ES-I3 (cell line): ENCODE data around the gene ATP1B1.

Source experiments
- H3K36me3 ChIP-seq: 2 replicates; pipeline ENCODE4 v1.6.1; 2013; ENCODE audit warnings: mild to moderate bottlenecking, low read length, control low read depth, moderate library complexity; ENCODE audit not compliant: insufficient read depth
- H3K4me1 ChIP-seq: 2 replicates; pipeline ENCODE4 v1.6.1; 2013; ENCODE audit warnings: mild to moderate bottlenecking, control low read depth, low read length; ENCODE audit not compliant: insufficient read depth
- H3K9ac ChIP-seq: 2 replicates; pipeline ENCODE4 v1.6.1; 2013; ENCODE audit warnings: low read depth, mild to moderate bottlenecking, low read length, moderate library complexity
- H3K9me3 ChIP-seq: 2 replicates; pipeline ENCODE4 v1.6.1; 2013; ENCODE audit warnings: mild to moderate bottlenecking, low read length, moderate library complexity; ENCODE audit not compliant: control insufficient read depth, insufficient read depth

Gene ATP1B1

GRCh38 chr1:169130683-169131082 lies 24.2 kb downstream of the ATP1B1 start:
- Histone ChIP-seq H3K9me3 (no peaks in the 10 kb centered on the region), H3K9ac (no peak overlapping the region), H3K36me3 (peaks cover 7% of the 10 kb centered on the region), H3K4me1 (peaks cover 3% of the 10 kb centered on the region; the same call in 1 of the 2 replicates)

GRCh38 chr1:169132512-169133227 lies 26.2 kb downstream of the ATP1B1 start:
- H3K36me3 ChIP-seq = peaks cover 4% of the 10 kb centered on the region
- peaks cover 3% of the 10 kb centered on the region; the same call in 1 of the 2 replicates for H3K4me1 ChIP-seq
- H3K9me3 ChIP-seq = no peaks in the 10 kb centered on the region
- H3K9ac ChIP-seq = no peak overlapping the region

GRCh38 chr1:169133228-169133576 lies 26.7 kb downstream of the ATP1B1 start:
- Histone ChIP-seq H3K36me3 (peaks cover 4% of the 10 kb centered on the region), H3K4me1 (peaks cover 3% of the 10 kb centered on the region; the same call in 1 of the 2 replicates), H3K9me3 (no peaks in the 10 kb centered on the region), H3K9ac (no peak overlapping the region)

DNA sequence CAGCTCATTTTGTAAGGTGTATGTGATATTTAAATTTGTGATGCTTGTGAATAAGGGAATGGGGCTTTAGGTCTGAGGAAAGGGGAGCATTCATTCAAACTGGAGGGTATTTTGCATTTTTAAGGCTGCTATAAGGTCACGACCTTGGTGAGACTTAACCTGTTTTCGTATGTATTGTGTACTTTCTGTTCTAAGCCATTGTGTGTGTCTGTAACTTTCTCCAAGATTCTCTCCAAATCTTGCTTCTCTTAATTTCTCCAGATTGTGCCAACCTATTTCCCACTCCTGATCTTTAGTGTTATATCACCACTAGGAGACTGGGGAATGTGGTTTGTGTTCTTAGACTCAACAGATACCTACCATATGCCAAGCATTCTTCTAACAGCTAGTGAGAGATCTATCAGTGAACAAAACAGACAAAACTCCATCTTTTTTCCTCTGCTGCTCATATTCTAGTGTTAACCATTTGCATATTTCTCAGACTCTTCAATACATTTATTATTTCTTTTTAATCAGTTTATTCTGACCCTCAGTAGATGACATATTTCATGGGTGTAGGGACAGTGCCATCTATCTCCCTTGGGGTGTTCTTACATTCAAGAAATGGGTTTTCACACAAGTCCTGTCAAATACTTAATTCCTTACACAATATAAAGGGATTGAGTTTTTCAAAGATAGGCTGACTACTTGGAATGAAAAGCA lies 27.5 kb downstream of the ATP1B1 start:
- H3K9me3 ChIP-seq = no peaks in the 10 kb centered on the region
- H3K36me3 ChIP-seq = peaks cover 4% of the 10 kb centered on the region; the same call in 1 of the 2 replicates
- H3K9ac ChIP-seq = no peak overlapping the region
- H3K4me1 ChIP-seq = peaks cover 3% of the 10 kb centered on the region; the same call in 1 of the 2 replicates

GRCh38 chr1:169137357-169137756 lies 30.9 kb downstream of the ATP1B1 start:
- H3K4me1 ChIP-seq = peaks cover 3% of the 10 kb centered on the region; the same call in 1 of the 2 replicates
- no peak overlapping the region for H3K9ac ChIP-seq
- no peaks in the 10 kb centered on the region for H3K36me3 ChIP-seq
- no peaks in the 10 kb centered on the region for H3K9me3 ChIP-seq

- no peaks in the 10 kb centered on the region for H3K9me3 ChIP-seq
- H3K36me3 ChIP-seq = no peaks in the 10 kb centered on the region
- no peaks in the 10 kb centered on the region for H3K4me1 ChIP-seq
- no peak overlapping the region for H3K9ac ChIP-seq
Observed at GRCh38 chr1:169138866-169139670, 32.6 kb downstream of the ATP1B1 start.

GRCh38 chr1:169141356-169141755 lies 34.9 kb downstream of the ATP1B1 start:
- no peak overlapping the region for H3K9ac ChIP-seq
- H3K36me3 ChIP-seq = no peaks in the 10 kb centered on the region
- no peaks in the 10 kb centered on the region for H3K4me1 ChIP-seq
- no peaks in the 10 kb centered on the region for H3K9me3 ChIP-seq

- no peak overlapping the region for H3K9ac ChIP-seq
- no peaks in the 10 kb centered on the region for H3K4me1 ChIP-seq
- no peaks in the 10 kb centered on the region for H3K36me3 ChIP-seq
- no peaks in the 10 kb centered on the region for H3K9me3 ChIP-seq
Observed at GRCh38 chr1:169142129-169142528, 35.6 kb downstream of the ATP1B1 start.

GRCh38 chr1:169143346-169143745 lies 36.9 kb downstream of the ATP1B1 start:
- H3K36me3 ChIP-seq = no peaks in the 10 kb centered on the region
- H3K9me3 ChIP-seq = no peaks in the 10 kb centered on the region
- H3K9ac ChIP-seq = no peak overlapping the region
- H3K4me1 ChIP-seq = no peaks in the 10 kb centered on the region

DNA sequence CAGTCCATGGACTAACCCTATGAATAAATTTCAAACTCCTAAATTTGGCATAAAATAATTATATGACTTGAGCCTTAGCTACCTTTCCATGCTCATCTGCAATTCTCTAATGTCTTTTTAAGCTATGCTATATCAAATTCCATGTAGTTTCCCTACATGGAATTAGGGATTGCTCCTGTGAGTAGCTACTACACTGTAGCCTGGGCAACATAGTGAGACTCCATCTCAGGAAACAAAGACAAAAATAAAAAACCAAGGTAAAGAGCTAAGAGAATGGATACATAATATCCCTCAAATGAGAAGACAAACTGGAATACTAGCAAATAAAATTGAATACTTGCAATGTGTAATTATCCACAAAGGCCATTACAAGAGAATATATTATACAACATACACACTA lies 37.5 kb downstream of the ATP1B1 start:
- Histone ChIP-seq H3K9ac (no peak overlapping the region), H3K4me1 (no peaks in the 10 kb centered on the region), H3K36me3 (no peaks in the 10 kb centered on the region), H3K9me3 (no peaks in the 10 kb centered on the region)

- Histone ChIP-seq H3K9me3 (no peaks in the 10 kb centered on the region), H3K9ac (no peak overlapping the region), H3K36me3 (no peaks in the 10 kb centered on the region), H3K4me1 (no peaks in the 10 kb centered on the region)
Observed at GRCh38 chr1:169144941-169145626, 38.6 kb downstream of the ATP1B1 start.

GRCh38 chr1:169146576-169147214 lies 40.2 kb downstream of the ATP1B1 start:
- H3K9ac ChIP-seq = no peak overlapping the region
- no peaks in the 10 kb centered on the region for H3K4me1 ChIP-seq
- H3K36me3 ChIP-seq = no peaks in the 10 kb centered on the region

GRCh38 chr1:169148472-169149252 lies 42.2 kb downstream of the ATP1B1 start:
- Histone ChIP-seq H3K9me3 (no peaks in the 10 kb centered on the region), H3K4me1 (no peaks in the 10 kb centered on the region), H3K36me3 (no peaks in the 10 kb centered on the region), H3K9ac (no peak overlapping the region)

More at GRCh38 chr1:169146576-169147214, 40.2 kb downstream of the ATP1B1 start:
- no peaks in the 10 kb centered on the region for H3K9me3 ChIP-seq
